A549 (cell line): ENCODE measurements around the gene NCCRP1. TPM values are rescaled to one million over a fixed set of nuclear protein-coding genes. Genes with fewer than 3 reads are reported as not detected.

Source experiments
- ATAC-seq, 2 experiments: fragments of 200-7000 bp in 1 of 2; fragments of >200 bp in 1 of 2; cut with Nextera tagmentation in 1 of 2; cut with Tn5 transposase in 1 of 2; 3 replicates each; pipeline versions ENCODE4 v1.8.0 to v1.9.1; 2018 to 2020; ENCODE audit warnings: mild to moderate bottlenecking in 1 of 2, moderate library complexity in 1 of 2
- CTCF ChIA-PET: fragments of 300-600 bp; sonication (Branson Sonifier 250); formaldehyde crosslinking; extraction: SDS; loops from one replicate; lab custom pipeline; 2021; ENCODE audit warnings: antibody characterized with exemption, inconsistent platforms; lab: Yijun Ruan, JAX
- POLR2A ChIA-PET: fragments of 350-600 bp; formaldehyde crosslinking; extraction: SDS; loops from one replicate; lab custom pipeline; 2021; ENCODE audit warnings: antibody characterized with exemption, inconsistent platforms; lab: Yijun Ruan, JAX
- DNase-seq, 2 experiments: peaks; one replicate each; pipeline versions ENCODE4 v3.0.0 to v3.0.0-alpha.2; 2011 to 2016; ENCODE audit warnings: low read depth in 1 of 2, low spot score in 1 of 2
- FAIRE-seq: peaks from 2 replicates; lab custom pipeline; 2011; peaks lifted over from hg19 to GRCh38; lab: Jason Lieb, UNC
- H3K27ac ChIP-seq, 2 experiments: fragments of >200 bp; sonication (Bioruptor Twin); formaldehyde crosslinking; 3 replicates each; pipeline ENCODE4 v1.5.1; 2016 to 2017
- H3K4me1 ChIP-seq: fragments of >200 bp; sonication (Bioruptor Twin); formaldehyde crosslinking; 3 replicates; pipeline ENCODE4 v1.6.1; 2016
- H3K4me2 ChIP-seq: fragments of >200 bp; sonication (Bioruptor Twin); formaldehyde crosslinking; 3 replicates; pipeline ENCODE4 v1.6.1; 2016
- H3K4me3 ChIP-seq: fragments of >200 bp; sonication (Bioruptor Twin); formaldehyde crosslinking; 3 replicates; pipeline ENCODE4 v1.5.1; 2016
- H3K9me3 ChIP-seq: fragments of >200 bp; sonication (Bioruptor Twin); formaldehyde crosslinking; 3 replicates; pipeline ENCODE4 v1.6.1; 2016
- CBX8 ChIP-seq: fragments of 200-600 bp; sonication (generic); IDR thresholded peaks from 2 replicates; pipeline ENCODE4 v1.6.1; 2016
- CEBPB ChIP-seq, 2 experiments: fragments of >200 bp in 1 of 2; sonication (Bioruptor Twin) in 1 of 2; formaldehyde crosslinking in 1 of 2; IDR thresholded peaks; 2 replicates each; pipeline ENCODE4 v1.6.1; 2012 to 2016
- CHD2 ChIP-seq: fragments of 150-350 bp; IDR thresholded peaks from 2 replicates; pipeline ENCODE4 v1.6.1; 2014; ENCODE audit warnings: low read length; ENCODE audit not compliant: partially characterized antibody
- HES2 ChIP-seq: fragments of >200 bp; sonication (Bioruptor Twin); formaldehyde crosslinking; IDR thresholded peaks from 2 replicates; pipeline ENCODE4 v1.6.1; 2016
- HOXB13 ChIP-seq: fragments of 250-450 bp; sonication (Bioruptor Pico); IDR thresholded peaks from 2 replicates; pipeline ENCODE4 v1.5.0; 2020; ENCODE audit warnings: low read depth, mild to moderate bottlenecking, moderate library complexity
- JUN ChIP-seq, 2 experiments: fragments of >200 bp; sonication (Bioruptor Twin); formaldehyde crosslinking; IDR thresholded peaks; 2 replicates in 1 of 2; 3 replicates in 1 of 2; pipeline ENCODE4 v1.6.1; 2016 to 2017
- KDM1A ChIP-seq: fragments of 200-600 bp; sonication (generic); IDR thresholded peaks from 2 replicates; pipeline ENCODE4 v1.6.1; 2016; ENCODE audit warnings: low read depth, mild to moderate bottlenecking
- PBX3 ChIP-seq: IDR thresholded peaks from 2 replicates; pipeline ENCODE4 v1.6.1; 2012
- POLR2A ChIP-seq: IDR thresholded peaks from 2 replicates; pipeline ENCODE4 v1.6.1; 2012; ENCODE audit warnings: mild to moderate bottlenecking, low read length
- RAD21 ChIP-seq, 2 experiments: fragments of >200 bp in 1 of 2; sonication (Bioruptor Twin) in 1 of 2; formaldehyde crosslinking in 1 of 2; IDR thresholded peaks in 1 of 2; conservative IDR thresholded peaks in 1 of 2; 2 replicates in 1 of 2; 3 replicates in 1 of 2; pipeline ENCODE4 v1.6.1; 2012 to 2018; ENCODE audit warnings: inconsistent platforms in 1 of 2
- RCOR1 ChIP-seq: fragments of 150-350 bp; IDR thresholded peaks from 2 replicates; pipeline ENCODE4 v1.6.1; 2014; ENCODE audit warnings: antibody characterized with exemption, low read length, low read depth
- TP53 ChIP-seq: fragments of 250-450 bp; sonication (Bioruptor Pico); IDR thresholded peaks from 2 replicates; pipeline ENCODE4 v1.5.0; 2021; ENCODE audit warnings: mild to moderate bottlenecking, moderate library complexity
- ZC3H11A ChIP-seq: fragments of 450-650 bp; IDR thresholded peaks from 2 replicates; pipeline ENCODE4 v1.6.1; 2014; ENCODE audit warnings: antibody characterized with exemption, mild to moderate bottlenecking
- ZFP36 ChIP-seq: fragments of 450-650 bp; IDR thresholded peaks from 2 replicates; pipeline ENCODE4 v1.6.1; 2014; ENCODE audit warnings: borderline replicate concordance; ENCODE audit not compliant: partially characterized antibody
- WGBS: methylation state at CpG from one replicate; pipeline ENCODE4 v1.1.6; 2017; ENCODE audit errors: missing lambda C conversion rate; 5-methylcytosine and 5-hydroxymethylcytosine counted together
- polyA plus RNA-seq, 4 experiments: library from polyadenylated mRNA; depleted of rRNA in 3 of 4; stranded (reverse); fragments of >200 nt; fragmentation: RNase III in 1 of 4; extraction: RNeasy Plus Mini Kit Qiagen cat#74134 plus additional on column Dnase treatment in 1 of 4; gene quantifications; 2 replicates in 3 of 4; 3 replicates in 1 of 4; pipeline ENCODE4 v1.2.3, GENCODE V29; 2011 to 2017
- TF ChIP-seq, protein P1 (sequence below): fragments of >200 bp; sonication (Bioruptor Twin); formaldehyde crosslinking; IDR thresholded peaks from 3 replicates; pipeline ENCODE4 v1.6.1; 2016
- TF ChIP-seq, protein P2 (sequence below): fragments of 200-600 bp; sonication (generic); IDR thresholded peaks from 2 replicates; pipeline ENCODE4 v1.6.1; 2016; ENCODE audit warnings: antibody characterized with exemption, mild to moderate bottlenecking, moderate library complexity

NCCRP1 gene
- polyA plus RNA-seq, 2 of the 4 experiments (the other 2 are of a cell fraction), result 0.90 to 0.99 TPM

GRCh38 chr19:39206122-39206521 is 9.4 kb downstream of the NCCRP1 start:
- POLR2A ChIA-PET, result no interaction called here
- peak; percentile 13 for FAIRE-seq
- 80% methylated on average over 6 of the region's 6 CpGs for WGBS

GRCh38 chr19:39207293-39207836 is 10.6 kb downstream of the NCCRP1 start:
- peak; percentile 98 for FAIRE-seq

More at GRCh38 chr19:39206122-39206521, 9.4 kb downstream of the NCCRP1 start:
- CTCF ChIA-PET, result interaction anchor here (0.9 to 7.0 kb wide), 9 partner anchors 8 to 154 kb away, joined by 3 to 44 read pairs (median 3); partner anchors contain the start of gene NCCRP1
- Histone ChIP-seq H3K4me1 (peaks cover 6% of the 10 kb centered on the region; the same call in 1 of the 3 replicates), H3K4me2 (no peak overlapping the region), H3K9me3 (no peaks in the 10 kb centered on the region), H3K4me3 (no peak overlapping the region), H3K27ac (no peak overlapping the region)
- TF ChIP-seq, protein P1, sequence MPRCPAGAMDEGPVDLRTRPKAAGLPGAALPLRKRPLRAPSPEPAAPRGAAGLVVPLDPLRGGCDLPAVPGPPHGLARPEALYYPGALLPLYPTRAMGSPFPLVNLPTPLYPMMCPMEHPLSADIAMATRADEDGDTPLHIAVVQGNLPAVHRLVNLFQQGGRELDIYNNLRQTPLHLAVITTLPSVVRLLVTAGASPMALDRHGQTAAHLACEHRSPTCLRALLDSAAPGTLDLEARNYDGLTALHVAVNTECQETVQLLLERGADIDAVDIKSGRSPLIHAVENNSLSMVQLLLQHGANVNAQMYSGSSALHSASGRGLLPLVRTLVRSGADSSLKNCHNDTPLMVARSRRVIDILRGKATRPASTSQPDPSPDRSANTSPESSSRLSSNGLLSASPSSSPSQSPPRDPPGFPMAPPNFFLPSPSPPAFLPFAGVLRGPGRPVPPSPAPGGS, result no peak
- no peak for TF ChIP-seq TP53 (CRISPR knock-in tag)
- no peak for TF ChIP-seq HES2
- no peak for TF ChIP-seq CBX8
- TF ChIP-seq, protein P2, sequence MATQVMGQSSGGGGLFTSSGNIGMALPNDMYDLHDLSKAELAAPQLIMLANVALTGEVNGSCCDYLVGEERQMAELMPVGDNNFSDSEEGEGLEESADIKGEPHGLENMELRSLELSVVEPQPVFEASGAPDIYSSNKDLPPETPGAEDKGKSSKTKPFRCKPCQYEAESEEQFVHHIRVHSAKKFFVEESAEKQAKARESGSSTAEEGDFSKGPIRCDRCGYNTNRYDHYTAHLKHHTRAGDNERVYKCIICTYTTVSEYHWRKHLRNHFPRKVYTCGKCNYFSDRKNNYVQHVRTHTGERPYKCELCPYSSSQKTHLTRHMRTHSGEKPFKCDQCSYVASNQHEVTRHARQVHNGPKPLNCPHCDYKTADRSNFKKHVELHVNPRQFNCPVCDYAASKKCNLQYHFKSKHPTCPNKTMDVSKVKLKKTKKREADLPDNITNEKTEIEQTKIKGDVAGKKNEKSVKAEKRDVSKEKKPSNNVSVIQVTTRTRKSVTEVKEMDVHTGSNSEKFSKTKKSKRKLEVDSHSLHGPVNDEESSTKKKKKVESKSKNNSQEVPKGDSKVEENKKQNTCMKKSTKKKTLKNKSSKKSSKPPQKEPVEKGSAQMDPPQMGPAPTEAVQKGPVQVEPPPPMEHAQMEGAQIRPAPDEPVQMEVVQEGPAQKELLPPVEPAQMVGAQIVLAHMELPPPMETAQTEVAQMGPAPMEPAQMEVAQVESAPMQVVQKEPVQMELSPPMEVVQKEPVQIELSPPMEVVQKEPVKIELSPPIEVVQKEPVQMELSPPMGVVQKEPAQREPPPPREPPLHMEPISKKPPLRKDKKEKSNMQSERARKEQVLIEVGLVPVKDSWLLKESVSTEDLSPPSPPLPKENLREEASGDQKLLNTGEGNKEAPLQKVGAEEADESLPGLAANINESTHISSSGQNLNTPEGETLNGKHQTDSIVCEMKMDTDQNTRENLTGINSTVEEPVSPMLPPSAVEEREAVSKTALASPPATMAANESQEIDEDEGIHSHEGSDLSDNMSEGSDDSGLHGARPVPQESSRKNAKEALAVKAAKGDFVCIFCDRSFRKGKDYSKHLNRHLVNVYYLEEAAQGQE, result no peak
- TF ChIP-seq PBX3, result no peak
- TF ChIP-seq HOXB13 (CRISPR knock-in tag), result no peak
- no peak for TF ChIP-seq POLR2A
- no peak for TF ChIP-seq KDM1A
- TF ChIP-seq RCOR1, result no peak
- no peak for TF ChIP-seq RAD21 (conservative IDR thresholded peaks at IDR 0.05 in 1 of 2, IDR thresholded peaks at IDR 0.05 in 1 of 2)
- no peak for TF ChIP-seq JUN (IDR thresholded peaks at IDR 0.05)
- no peak for TF ChIP-seq CHD2
- ATAC-seq (no peak), DNase-seq (no peak)

More at GRCh38 chr19:39207293-39207836, 10.6 kb downstream of the NCCRP1 start:
- DNase-seq (no peak), ATAC-seq (no peak)
- 38% methylated on average over 6 of the region's 6 CpGs for WGBS
- POLR2A ChIA-PET, result interaction anchor here (0.7 kb wide), 1 partner anchor 162 kb away, joined by 3 read pairs; no protein-coding TSS in a partner anchor
- no peak overlapping the region for H3K27ac ChIP-seq
- no peak for TF ChIP-seq HES2
- no peak for TF ChIP-seq ZC3H11A
- peak in 1 of 2 experiments; percentile 34; a peak in 1 of 4 replicates for TF ChIP-seq CEBPB (IDR thresholded peaks at IDR 0.05)
- 0 out of 5 replicates have a peak, but pooled peaks of 1 of the 2 experiments have one; percentile 21 for TF ChIP-seq JUN (IDR thresholded peaks at IDR 0.05)
- peak; percentile 39 for TF ChIP-seq ZFP36
- H3K9me3 ChIP-seq, result no peaks in the 10 kb centered on the region
- CTCF ChIA-PET, result interaction anchor here (1.0 to 7.0 kb wide), 6 partner anchors 9 to 169 kb away, joined by 3 to 44 read pairs (median 4); no protein-coding TSS in a partner anchor
- H3K4me3 ChIP-seq, result no peak overlapping the region
- H3K4me1 ChIP-seq, result peaks cover 6% of the 10 kb centered on the region; the same call in 1 of the 3 replicates
- no peak overlapping the region for H3K4me2 ChIP-seq
